SK-N-SH (cell line): ENCODE measurements around the gene NCF4. TPM values are rescaled to one million over a fixed set of nuclear protein-coding genes. Genes with fewer than 3 reads are reported as not detected.

Experiments used
- CTCF ChIA-PET: fragments of 300-600, 350-600 bp; formaldehyde crosslinking; extraction: SDS; loops from one replicate; lab custom pipeline; 2021; lab: Yijun Ruan, JAX
- POLR2A ChIA-PET: fragments of 350-600 bp; sonication (Branson Sonifier 250); formaldehyde crosslinking; extraction: SDS; loops from one replicate; lab custom pipeline; 2020; ENCODE audit warnings: antibody characterized with exemption, inconsistent platforms; lab: Yijun Ruan, JAX
- DNase-seq: peaks from one replicate; pipeline ENCODE4 v3.0.0; 2012
- H2AFZ ChIP-seq: fragments of 200-600 bp; sonication (generic); 2 replicates; pipeline ENCODE4 v1.8.1; 2016; ENCODE audit warnings: antibody characterized with exemption, mild to moderate bottlenecking, low read depth
- H3F3A ChIP-seq: fragments of 200-600 bp; sonication (generic); replicated peaks from 2 replicates; pipeline ENCODE3; 2016; ENCODE audit warnings: antibody characterized with exemption, mild to moderate bottlenecking; ENCODE audit not compliant: insufficient read depth
- H3K27ac ChIP-seq, 2 experiments: fragments of 200-500 bp in 1 of 2; fragments of 200-600 bp in 1 of 2; sonication (Bioruptor generic) in 1 of 2; sonication (generic), shearing (Covaris generic) in 1 of 2; 2 replicates each; pipeline versions ENCODE4 v1.5.1 to v1.6.1; 2014 to 2016; ENCODE audit warnings: low read depth in 2 of 2, inconsistent platforms in 1 of 2, low read length in 1 of 2, mild to moderate bottlenecking in 1 of 2, mixed read lengths in 1 of 2
- H3K27me3 ChIP-seq: fragments of 200-600 bp; sonication (generic), shearing (Covaris generic); 2 replicates; pipeline ENCODE4 v1.6.1; 2016; ENCODE audit warnings: mixed run types; ENCODE audit not compliant: insufficient read depth
- H3K36me3 ChIP-seq, 2 experiments: fragments of 200-500 bp in 1 of 2; fragments of 200-600 bp in 1 of 2; sonication (Bioruptor generic) in 1 of 2; sonication (generic) in 1 of 2; replicated peaks in 1 of 2; 2 replicates each; pipeline versions ENCODE3 to v1.5.1; 2014 to 2016; ENCODE audit warnings: low read length in 1 of 2, mild to moderate bottlenecking in 1 of 2; ENCODE audit not compliant: insufficient read depth in 2 of 2, control insufficient read depth in 1 of 2
- H3K4me1 ChIP-seq, 2 experiments: fragments of 200-500 bp in 1 of 2; fragments of 200-600 bp in 1 of 2; sonication (Bioruptor generic) in 1 of 2; sonication (generic), shearing (Covaris generic) in 1 of 2; 2 replicates each; pipeline versions ENCODE4 v1.5.1 to v1.6.1; 2014 to 2016; ENCODE audit warnings: low read depth in 1 of 2, low read length in 1 of 2, mixed run types in 1 of 2; ENCODE audit not compliant: insufficient read depth in 2 of 2, control insufficient read depth in 1 of 2
- H3K4me2 ChIP-seq: fragments of 200-600 bp; sonication (generic), shearing (Covaris generic); 2 replicates; pipeline ENCODE4 v1.6.1; 2017; ENCODE audit warnings: mixed run types
- H3K4me3 ChIP-seq, 2 experiments: fragments of 200-500 bp in 1 of 2; fragments of 200-600 bp in 1 of 2; sonication (Bioruptor generic) in 1 of 2; sonication (generic), shearing (Covaris generic) in 1 of 2; 2 replicates each; pipeline versions ENCODE4 v1.5.1 to v1.8.1; 2014 to 2016; ENCODE audit warnings: low read depth in 2 of 2, inconsistent platforms in 1 of 2, low read length in 1 of 2, mild to moderate bottlenecking in 1 of 2, mixed read lengths in 1 of 2, moderate library complexity in 1 of 2
- H3K79me2 ChIP-seq: fragments of 200-600 bp; sonication (generic); 2 replicates; pipeline ENCODE4 v1.8.1; 2017; ENCODE audit warnings: mild to moderate bottlenecking; ENCODE audit not compliant: insufficient read depth
- H3K9ac ChIP-seq: fragments of 200-600 bp; sonication (generic); 2 replicates; pipeline ENCODE4 v1.6.1; 2017; ENCODE audit warnings: mixed run types
- H3K9me2 ChIP-seq: fragments of 200-600 bp; sonication (generic); 2 replicates; pipeline ENCODE4 v1.6.1; 2017; ENCODE audit warnings: mixed run types
- H3K9me3 ChIP-seq: fragments of 200-600 bp; sonication (generic); 2 replicates; pipeline ENCODE4 v1.6.1; 2017; ENCODE audit warnings: mixed run types, mild to moderate bottlenecking, moderate library complexity
- H4K20me1 ChIP-seq: fragments of 200-600 bp; sonication (generic); 2 replicates; pipeline ENCODE4 v1.6.1; 2017; ENCODE audit warnings: mild to moderate bottlenecking, mixed run types; ENCODE audit not compliant: insufficient read depth
- CHD2 ChIP-seq: fragments of 150-350 bp; IDR thresholded peaks from 2 replicates; pipeline ENCODE4 v1.6.1; 2018; ENCODE audit warnings: low read length; ENCODE audit not compliant: partially characterized antibody
- FOXJ3 ChIP-seq: sonication (generic); formaldehyde crosslinking; IDR thresholded peaks from 2 replicates; pipeline ENCODE4 v1.5.1; 2020; ENCODE audit warnings: mild to moderate bottlenecking, missing genetic modification reagents
- GATA2 ChIP-seq: sonication (generic); formaldehyde crosslinking; IDR thresholded peaks from 2 replicates; pipeline ENCODE4 v1.5.0; 2020; ENCODE audit warnings: mild to moderate bottlenecking, missing genetic modification reagents
- MEF2A ChIP-seq: IDR thresholded peaks from 2 replicates; pipeline ENCODE4 v1.4.0; 2012; ENCODE audit warnings: low read depth, borderline replicate concordance
- NRF1 ChIP-seq: IDR thresholded peaks from 2 replicates; pipeline ENCODE4 v1.6.1; 2012; ENCODE audit warnings: low read depth, mild to moderate bottlenecking, low read length
- PBX3 ChIP-seq: IDR thresholded peaks from 2 replicates; pipeline ENCODE4; 2012
- POLR2AphosphoS5 ChIP-seq: IDR thresholded peaks from 2 replicates; pipeline ENCODE4 v1.6.1; 2012; ENCODE audit warnings: low read depth, low read length
- RAD21 ChIP-seq: IDR thresholded peaks from 2 replicates; pipeline ENCODE4 v1.6.1; 2012; ENCODE audit warnings: mild to moderate bottlenecking, low read length
- RCOR1 ChIP-seq: fragments of 150-350 bp; IDR thresholded peaks from 2 replicates; pipeline ENCODE4 v1.6.1; 2017; ENCODE audit warnings: antibody characterized with exemption, low read length
- RFX5 ChIP-seq: IDR thresholded peaks from 2 replicates; pipeline ENCODE4 v1.6.1; 2012; ENCODE audit warnings: mild to moderate bottlenecking, improper control_type of control experiment, low read length
- SIN3A ChIP-seq: IDR thresholded peaks from 2 replicates; pipeline ENCODE4 v1.6.1; 2012; ENCODE audit warnings: low read depth, mild to moderate bottlenecking, low read length, moderate library complexity, borderline replicate concordance
- TAF1 ChIP-seq: IDR thresholded peaks from 2 replicates; pipeline ENCODE4 v1.6.1; 2012; ENCODE audit warnings: low read depth, mild to moderate bottlenecking, low read length, moderate library complexity, borderline replicate concordance
- TCF12 ChIP-seq: IDR thresholded peaks from 2 replicates; pipeline ENCODE4 v1.4.0; 2012
- TEAD4 ChIP-seq: IDR thresholded peaks from 2 replicates; pipeline ENCODE4 v1.4.0; 2012; ENCODE audit warnings: mild to moderate bottlenecking, borderline replicate concordance; ENCODE audit not compliant: insufficient read depth
- USF2 ChIP-seq: fragments of 150-350 bp; IDR thresholded peaks from 2 replicates; pipeline ENCODE4 v1.6.1; 2017; ENCODE audit warnings: antibody characterized with exemption, low read length, low read depth, borderline replicate concordance
- WGBS: methylation state at CpG from one replicate; pipeline ENCODE4 v1.1.6; 2017; ENCODE audit warnings: low lambda C conversion rate; 5-methylcytosine and 5-hydroxymethylcytosine counted together
- polyA plus RNA-seq, 3 experiments: library from polyadenylated mRNA; depleted of rRNA; stranded (reverse); fragments of >200 nt; gene quantifications; 2 replicates each; pipeline ENCODE4 v1.2.3, GENCODE V29; 2012
- TF ChIP-seq, protein P1 (sequence below): fragments of 200-600 bp; sonication (generic); IDR thresholded peaks from 2 replicates; pipeline ENCODE4 v1.6.1; 2017; ENCODE audit warnings: antibody characterized with exemption, mild to moderate bottlenecking, moderate library complexity
- TF ChIP-seq, protein P2 (sequence below): IDR thresholded peaks from 2 replicates; pipeline ENCODE4 v1.6.1; 2012; ENCODE audit warnings: mild to moderate bottlenecking, low read depth, low read length, moderate library complexity
- TF ChIP-seq, protein P3 (sequence below): IDR thresholded peaks from 2 replicates; pipeline ENCODE4 v1.4.0; 2012; ENCODE audit warnings: low read depth

The NCF4 gene
- polyA plus RNA-seq, 1 of the 3 experiments (the other 2 are of a cell fraction), result not detected

- no peak for DNase-seq
- Histone ChIP-seq H3K27ac (no peak within 1 kb of the TSS), H3K9ac (no peak within 1 kb of the TSS), H3K4me2 (no peak within 1 kb of the TSS; the same call in 1 of the 2 replicates), H3F3A (no peaks in the 10 kb centered on the region), H3K9me2 (no peaks in the 10 kb centered on the region), H4K20me1 (no peaks in the 10 kb centered on the region), H2AFZ (no peak within 1 kb of the TSS), H3K36me3 (no peaks in the 10 kb centered on the region), H3K27me3 (peaks cover 10% of the 10 kb centered on the region; the same call in 1 of the 2 replicates), H3K9me3 (no peaks in the 10 kb centered on the region), H3K4me1 (no peaks in the 10 kb centered on the region), H3K4me3 (no peak within 1 kb of the TSS), H3K79me2 (no peaks in the 10 kb centered on the region)
- CTCF ChIA-PET, result interaction anchor here (1.8 kb wide), 1 partner anchor 58 kb away, joined by 6 read pairs; no protein-coding TSS in a partner anchor
- TF ChIP-seq, protein P1, sequence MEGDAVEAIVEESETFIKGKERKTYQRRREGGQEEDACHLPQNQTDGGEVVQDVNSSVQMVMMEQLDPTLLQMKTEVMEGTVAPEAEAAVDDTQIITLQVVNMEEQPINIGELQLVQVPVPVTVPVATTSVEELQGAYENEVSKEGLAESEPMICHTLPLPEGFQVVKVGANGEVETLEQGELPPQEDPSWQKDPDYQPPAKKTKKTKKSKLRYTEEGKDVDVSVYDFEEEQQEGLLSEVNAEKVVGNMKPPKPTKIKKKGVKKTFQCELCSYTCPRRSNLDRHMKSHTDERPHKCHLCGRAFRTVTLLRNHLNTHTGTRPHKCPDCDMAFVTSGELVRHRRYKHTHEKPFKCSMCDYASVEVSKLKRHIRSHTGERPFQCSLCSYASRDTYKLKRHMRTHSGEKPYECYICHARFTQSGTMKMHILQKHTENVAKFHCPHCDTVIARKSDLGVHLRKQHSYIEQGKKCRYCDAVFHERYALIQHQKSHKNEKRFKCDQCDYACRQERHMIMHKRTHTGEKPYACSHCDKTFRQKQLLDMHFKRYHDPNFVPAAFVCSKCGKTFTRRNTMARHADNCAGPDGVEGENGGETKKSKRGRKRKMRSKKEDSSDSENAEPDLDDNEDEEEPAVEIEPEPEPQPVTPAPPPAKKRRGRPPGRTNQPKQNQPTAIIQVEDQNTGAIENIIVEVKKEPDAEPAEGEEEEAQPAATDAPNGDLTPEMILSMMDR, result no peak
- TF ChIP-seq, protein P2, sequence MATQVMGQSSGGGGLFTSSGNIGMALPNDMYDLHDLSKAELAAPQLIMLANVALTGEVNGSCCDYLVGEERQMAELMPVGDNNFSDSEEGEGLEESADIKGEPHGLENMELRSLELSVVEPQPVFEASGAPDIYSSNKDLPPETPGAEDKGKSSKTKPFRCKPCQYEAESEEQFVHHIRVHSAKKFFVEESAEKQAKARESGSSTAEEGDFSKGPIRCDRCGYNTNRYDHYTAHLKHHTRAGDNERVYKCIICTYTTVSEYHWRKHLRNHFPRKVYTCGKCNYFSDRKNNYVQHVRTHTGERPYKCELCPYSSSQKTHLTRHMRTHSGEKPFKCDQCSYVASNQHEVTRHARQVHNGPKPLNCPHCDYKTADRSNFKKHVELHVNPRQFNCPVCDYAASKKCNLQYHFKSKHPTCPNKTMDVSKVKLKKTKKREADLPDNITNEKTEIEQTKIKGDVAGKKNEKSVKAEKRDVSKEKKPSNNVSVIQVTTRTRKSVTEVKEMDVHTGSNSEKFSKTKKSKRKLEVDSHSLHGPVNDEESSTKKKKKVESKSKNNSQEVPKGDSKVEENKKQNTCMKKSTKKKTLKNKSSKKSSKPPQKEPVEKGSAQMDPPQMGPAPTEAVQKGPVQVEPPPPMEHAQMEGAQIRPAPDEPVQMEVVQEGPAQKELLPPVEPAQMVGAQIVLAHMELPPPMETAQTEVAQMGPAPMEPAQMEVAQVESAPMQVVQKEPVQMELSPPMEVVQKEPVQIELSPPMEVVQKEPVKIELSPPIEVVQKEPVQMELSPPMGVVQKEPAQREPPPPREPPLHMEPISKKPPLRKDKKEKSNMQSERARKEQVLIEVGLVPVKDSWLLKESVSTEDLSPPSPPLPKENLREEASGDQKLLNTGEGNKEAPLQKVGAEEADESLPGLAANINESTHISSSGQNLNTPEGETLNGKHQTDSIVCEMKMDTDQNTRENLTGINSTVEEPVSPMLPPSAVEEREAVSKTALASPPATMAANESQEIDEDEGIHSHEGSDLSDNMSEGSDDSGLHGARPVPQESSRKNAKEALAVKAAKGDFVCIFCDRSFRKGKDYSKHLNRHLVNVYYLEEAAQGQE, result no peak
- TF ChIP-seq RCOR1, result no peak
- POLR2A ChIA-PET, result no interaction called here
- 53% methylated on average over 14 of the region's 18 CpGs for WGBS
Observed at GRCh38 chr22:36913427-36914389, 52.9 kb downstream of the NCF4 start, which contains the start of gene CSF2RB. CSF2RB (plus strand) TSS chr22:36913628; CDS start chr22:36922208, 8,580 bp downstream.

DNA sequence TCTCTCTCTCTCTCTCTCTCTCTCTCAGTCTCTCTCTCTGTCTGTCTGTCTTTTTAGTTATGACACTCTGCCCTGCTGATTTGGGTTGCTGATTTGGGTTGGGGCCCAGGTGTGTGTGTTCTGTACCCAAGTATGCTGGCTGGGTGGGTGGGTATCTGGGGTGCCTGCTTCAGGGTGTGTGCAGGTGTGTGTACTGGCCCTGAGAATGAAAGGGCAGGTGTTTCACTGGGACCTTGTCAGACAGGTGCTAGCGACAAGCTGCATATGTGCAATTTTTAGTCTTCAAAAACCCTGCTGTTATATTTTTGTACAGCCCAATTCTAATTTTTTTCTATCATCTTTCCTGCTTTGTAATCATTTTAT, 53.6 kb downstream of the NCF4 start:
- Histone ChIP-seq H3K36me3 (no peaks in the 10 kb centered on the region), H3K27me3 (peaks cover 10% of the 10 kb centered on the region; the same call in 1 of the 2 replicates), H4K20me1 (no peaks in the 10 kb centered on the region), H3K4me2 (no peak overlapping the region), H3K9me2 (no peaks in the 10 kb centered on the region), H3K4me3 (no peak overlapping the region), H3K27ac (no peak overlapping the region), H3K4me1 (no peaks in the 10 kb centered on the region), H3K79me2 (no peaks in the 10 kb centered on the region), H3K9ac (no peak overlapping the region), H3K9me3 (no peaks in the 10 kb centered on the region), H3F3A (no peaks in the 10 kb centered on the region), H2AFZ (no peak overlapping the region)
- ChIA-PET CTCF (interaction anchor here (1.8 kb wide), 1 partner anchor 58 kb away, joined by 6 read pairs; no protein-coding TSS in a partner anchor), POLR2A (no interaction called here)
- DNase-seq, result no peak
- no peak for TF ChIP-seq PBX3
- no peak for TF ChIP-seq MEF2A
- TF ChIP-seq TCF12, result no peak
- no peak for TF ChIP-seq USF2
- TF ChIP-seq POLR2AphosphoS5, result no peak
- no peak for TF ChIP-seq GATA2 (CRISPR knock-in tag)
- no peak for TF ChIP-seq TAF1
- no peak for TF ChIP-seq TEAD4
- no peak for TF ChIP-seq RFX5
- TF ChIP-seq, protein P3, sequence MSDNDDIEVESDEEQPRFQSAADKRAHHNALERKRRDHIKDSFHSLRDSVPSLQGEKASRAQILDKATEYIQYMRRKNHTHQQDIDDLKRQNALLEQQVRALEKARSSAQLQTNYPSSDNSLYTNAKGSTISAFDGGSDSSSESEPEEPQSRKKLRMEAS, result no peak
- no peak for TF ChIP-seq RAD21
- TF ChIP-seq FOXJ3 (CRISPR knock-in tag), result no peak
- no peak for TF ChIP-seq CHD2
- TF ChIP-seq SIN3A, result no peak
- TF ChIP-seq NRF1, result no peak
- WGBS, result 57% methylated on average over 1 of the region's 1 CpG
